Anterior cingulate cortex (tissue), 58 donors: ENCODE measurements around the gene SFRP5.

Experiments
- DNase-seq, 58 donors: peaks; one replicate each; lab custom pipeline; 2025; lab: John Stamatoyannopoulos, UW

The SFRP5 gene

GRCh38 chr10:97743169-97743943 lies 28.4 kb downstream of the SFRP5 start:
- DNase-seq = no peak

GRCh38 chr10:97740613-97741012 lies 31.2 kb downstream of the SFRP5 start:
- no peak for DNase-seq

GRCh38 chr10:97738616-97739015 lies 33.2 kb downstream of the SFRP5 start:
- no peak for DNase-seq

- DNase-seq = no peak
These were observed 34.0 kb downstream of the SFRP5 start for GRCh38 chr10:97737770-97738265.

GRCh38 chr10:97736902-97737769 lies 34.7 kb downstream of the SFRP5 start, which contains the start of gene ZFYVE27:
Gene ZFYVE27 (plus strand): TSS chr10:97737128. CDS start chr10:97738478, 1,350 bp downstream.
- DNase-seq = peak; percentile 40 to 96 (median 90)

GRCh38 chr10:97736403-97736901 lies 35.3 kb downstream of the SFRP5 start:
- peak in 1 of 58 donors; percentile 56 for DNase-seq

GRCh38 chr10:97734021-97734420 lies 37.8 kb downstream of the SFRP5 start:
- no peak for DNase-seq

GRCh38 chr10:97733256-97733655 lies 38.5 kb downstream of the SFRP5 start:
- DNase-seq = no peak

GRCh38 chr10:97732052-97732359 lies 39.8 kb downstream of the SFRP5 start:
- DNase-seq = no peak

- DNase-seq = peak in 51 of 58 donors; percentile 8 to 82 (median 45)
These were observed 40.3 kb downstream of the SFRP5 start for GRCh38 chr10:97731346-97732051.

GRCh38 chr10:97729014-97729413 lies 42.8 kb downstream of the SFRP5 start:
- no peak for DNase-seq

- DNase-seq = no peak
These were observed 45.1 kb downstream of the SFRP5 start for GRCh38 chr10:97726636-97727178.

GRCh38 chr10:97724341-97724941 lies 47.4 kb downstream of the SFRP5 start:
- DNase-seq = no peak

- no peak for DNase-seq
These were observed 48.8 kb downstream of the SFRP5 start for GRCh38 chr10:97723001-97723400.

- DNase-seq = no peak
These were observed 49.7 kb downstream of the SFRP5 start for GRCh38 chr10:97721871-97722780.

GRCh38 chr10:97719602-97720001 lies 52.2 kb downstream of the SFRP5 start:
- no peak for DNase-seq

GRCh38 chr10:97718659-97719142 lies 53.1 kb downstream of the SFRP5 start:
- peak in 3 of 58 donors; percentile 40 to 55 (median 41) for DNase-seq

- peak in 44 of 58 donors; percentile 12 to 82 (median 51) for DNase-seq
These were observed 53.6 kb downstream of the SFRP5 start for GRCh38 chr10:97718178-97718577.

- DNase-seq = no peak
These were observed 54.2 kb downstream of the SFRP5 start for GRCh38 chr10:97717627-97718026.
